Activated CD4-positive, CD25-positive, alpha-beta regulatory T cell (primary cell): ENCODE data around the gene GPX3.

Source experiments
- DNase-seq, 4 experiments: peaks; one replicate each; lab custom pipeline; 2025; lab: John Stamatoyannopoulos, UW

GPX3 gene

GRCh38 chr5:151014680-151015343 lies 5.6 kb upstream of the GPX3 start:
- no peak for DNase-seq

DNA sequence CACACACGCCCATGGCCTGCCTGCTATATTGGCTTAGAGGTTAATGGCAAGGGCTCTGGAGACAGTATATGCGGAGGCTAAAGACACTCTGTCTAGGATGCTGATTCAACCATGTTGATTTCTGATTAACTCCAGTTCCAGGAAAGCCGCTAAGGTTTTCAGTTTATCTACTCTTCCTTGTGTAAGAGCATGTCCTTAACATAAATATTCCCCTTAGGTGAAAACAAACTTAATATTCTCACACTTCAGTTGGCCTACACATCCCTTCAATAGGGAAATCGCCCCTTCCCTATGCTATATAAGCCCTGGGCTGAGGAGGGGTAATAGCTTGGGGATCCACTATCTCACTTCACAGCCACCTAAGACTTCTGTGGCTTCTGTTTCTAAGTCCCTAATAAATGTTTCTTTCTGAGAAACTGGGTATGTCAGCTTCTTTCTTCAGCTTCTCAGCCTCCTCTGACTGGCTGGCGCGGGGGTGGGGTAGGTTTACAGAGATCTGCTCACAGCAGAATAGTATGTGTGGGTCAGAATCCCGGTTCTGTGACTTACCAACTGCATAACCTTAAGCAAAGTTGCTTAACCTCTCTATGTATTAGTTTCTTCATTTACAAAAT lies 4.3 kb upstream of the GPX3 start:
- no peak for DNase-seq

- DNase-seq: no peak
These were observed 3.7 kb upstream of the GPX3 start for GRCh38 chr5:151016700-151017099.

DNA sequence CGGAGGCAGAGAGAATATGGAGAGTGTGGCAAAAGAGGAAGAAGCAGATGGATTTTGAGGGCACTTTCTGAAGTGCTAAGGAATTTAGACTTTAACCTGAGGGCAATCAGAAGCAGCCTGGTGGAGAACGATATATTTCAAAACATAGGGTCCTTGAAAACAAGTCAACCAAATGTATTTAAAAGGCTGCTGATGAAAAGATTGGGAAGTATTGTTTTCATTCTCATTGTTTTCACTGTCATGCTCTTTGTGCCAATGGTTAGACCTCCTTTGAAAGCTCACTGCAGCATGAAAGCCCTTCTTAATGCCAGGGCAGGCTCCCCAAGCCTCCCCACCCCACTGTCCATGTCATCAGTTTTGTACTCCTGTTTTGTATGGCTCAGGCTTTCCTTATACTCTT lies 2.5 kb upstream of the GPX3 start:
- no peak for DNase-seq

DNA sequence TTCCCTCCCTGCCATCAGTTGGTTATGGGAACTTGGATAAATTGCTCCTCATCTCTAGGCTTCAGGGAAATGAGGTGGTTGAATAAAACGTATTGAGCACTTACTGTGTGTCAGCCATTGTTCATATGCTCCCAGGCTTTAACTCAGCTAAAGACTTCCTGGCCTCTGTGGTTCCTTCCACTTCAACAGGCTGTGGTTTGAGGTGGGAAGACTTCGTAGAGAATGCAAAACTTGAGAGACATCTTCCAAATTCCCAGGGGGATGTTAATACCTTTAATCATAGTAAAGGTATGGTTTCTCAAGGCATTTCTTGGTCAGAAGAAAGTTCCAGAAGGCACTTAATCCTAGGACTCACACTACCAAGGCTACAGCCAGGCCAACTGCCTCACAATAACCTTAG lies 1.5 kb upstream of the GPX3 start:
- no peak for DNase-seq

GRCh38 chr5:151019331-151019730 lies 1.1 kb upstream of the GPX3 start:
- DNase-seq: no peak

GRCh38 chr5:151021746-151022145 lies 1.4 kb downstream of the GPX3 start:
- no peak for DNase-seq

DNA sequence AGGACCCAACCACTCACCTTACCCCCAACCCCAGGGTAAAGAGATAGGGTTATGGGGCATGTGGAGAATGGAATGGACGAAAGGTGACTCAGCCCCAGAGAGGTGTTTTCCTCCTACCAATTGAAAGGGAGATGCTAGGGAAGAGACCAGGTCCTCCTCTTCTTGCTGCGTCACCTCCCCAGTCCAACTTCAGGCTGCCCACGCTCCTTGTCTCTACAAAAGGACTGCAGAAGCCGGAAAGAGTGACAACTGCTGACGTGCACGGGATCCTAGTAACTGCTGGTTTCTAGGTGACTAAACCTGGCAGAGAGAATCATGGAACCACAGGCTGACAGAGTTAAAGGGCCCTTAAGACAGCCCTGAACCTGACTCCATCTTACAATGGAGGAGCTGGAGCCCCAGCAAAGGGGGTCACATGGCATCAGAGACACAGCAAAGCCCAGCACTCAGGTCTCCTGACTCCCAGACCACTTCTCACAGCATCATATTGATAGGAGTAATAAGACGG lies 2.2 kb downstream of the GPX3 start:
- DNase-seq: no peak

DNA sequence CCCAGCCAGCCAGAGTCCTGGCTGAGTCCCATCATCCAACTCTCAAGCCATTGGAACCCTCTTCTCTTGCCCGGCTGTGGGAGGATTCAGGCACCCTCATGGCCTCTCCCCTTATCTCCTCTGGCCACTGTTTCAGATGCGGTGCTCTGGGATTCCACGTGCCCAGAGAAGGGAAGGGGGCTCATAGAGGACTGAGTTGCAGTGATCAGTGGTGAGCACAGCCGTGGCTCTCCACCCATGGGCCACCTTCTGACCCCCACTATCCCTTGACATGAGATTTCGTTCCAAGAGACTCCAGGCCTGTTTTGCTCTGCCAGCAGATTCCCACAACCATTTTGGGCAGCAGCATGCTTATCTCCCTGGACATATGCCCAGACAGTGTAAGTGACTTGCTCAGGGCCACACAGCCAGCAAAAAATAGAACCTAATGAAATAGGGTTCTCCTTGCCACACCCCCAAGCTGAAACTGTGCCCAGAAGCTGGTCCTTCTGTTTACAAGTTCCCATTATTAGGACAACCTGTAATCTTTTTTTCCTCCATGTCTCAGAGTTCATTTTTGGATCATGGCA lies 2.7 kb downstream of the GPX3 start:
- DNase-seq: no peak

DNA sequence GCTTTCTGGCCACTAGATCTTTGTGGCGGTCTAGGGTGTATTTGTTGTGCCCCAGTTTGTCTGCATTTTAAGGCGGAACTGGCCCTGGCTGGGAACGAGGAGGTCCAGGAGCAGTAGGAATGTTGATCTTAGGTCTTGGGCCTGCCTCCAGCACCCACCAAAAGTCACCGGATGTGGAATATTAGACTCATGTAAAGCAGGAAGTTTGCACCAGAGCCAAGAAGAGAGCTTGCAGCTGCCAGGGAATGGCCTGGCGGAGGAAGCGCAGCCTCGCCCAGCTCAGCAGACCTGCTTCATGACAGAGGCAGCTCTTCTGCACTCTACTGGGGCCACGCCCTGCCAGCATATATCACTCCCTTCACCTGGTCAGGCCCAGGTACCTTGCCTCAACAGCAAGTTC lies 3.3 kb downstream of the GPX3 start:
- DNase-seq: no peak

GRCh38 chr5:151024440-151025249 lies 4.3 kb downstream of the GPX3 start:
- DNase-seq: no peak

DNA sequence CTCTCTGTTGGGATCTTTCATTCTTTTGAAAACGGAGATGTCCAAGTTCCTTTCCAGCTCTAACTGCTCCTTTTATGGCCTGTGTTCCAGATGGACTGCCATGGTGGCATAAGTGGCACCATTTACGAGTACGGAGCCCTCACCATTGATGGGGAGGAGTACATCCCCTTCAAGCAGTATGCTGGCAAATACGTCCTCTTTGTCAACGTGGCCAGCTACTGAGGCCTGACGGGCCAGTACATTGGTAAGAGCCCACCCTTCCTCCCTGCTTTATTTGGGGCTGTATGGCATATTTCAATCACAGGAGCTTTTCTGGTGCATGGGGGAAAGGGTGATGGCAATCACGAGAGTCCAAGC lies 4.8 kb downstream of the GPX3 start:
- no peak for DNase-seq

- no peak for DNase-seq
These were observed 5.7 kb downstream of the GPX3 start for GRCh38 chr5:151026088-151026487.

- no peak for DNase-seq
These were observed 6.3 kb downstream of the GPX3 start for GRCh38 chr5:151026679-151027078.

DNA sequence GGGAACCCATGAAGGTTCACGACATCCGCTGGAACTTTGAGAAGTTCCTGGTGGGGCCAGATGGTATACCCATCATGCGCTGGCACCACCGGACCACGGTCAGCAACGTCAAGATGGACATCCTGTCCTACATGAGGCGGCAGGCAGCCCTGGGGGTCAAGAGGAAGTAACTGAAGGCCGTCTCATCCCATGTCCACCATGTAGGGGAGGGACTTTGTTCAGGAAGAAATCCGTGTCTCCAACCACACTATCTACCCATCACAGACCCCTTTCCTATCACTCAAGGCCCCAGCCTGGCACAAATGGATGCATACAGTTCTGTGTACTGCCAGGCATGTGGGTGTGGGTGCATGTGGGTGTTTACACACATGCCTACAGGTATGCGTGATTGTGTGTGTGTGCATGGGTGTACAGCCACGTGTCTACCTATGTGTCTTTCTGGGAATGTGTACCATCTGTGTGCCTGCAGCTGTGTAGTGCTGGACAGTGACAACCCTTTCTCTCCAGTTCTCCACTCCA lies 7.6 kb downstream of the GPX3 start:
- DNase-seq: no peak

DNA sequence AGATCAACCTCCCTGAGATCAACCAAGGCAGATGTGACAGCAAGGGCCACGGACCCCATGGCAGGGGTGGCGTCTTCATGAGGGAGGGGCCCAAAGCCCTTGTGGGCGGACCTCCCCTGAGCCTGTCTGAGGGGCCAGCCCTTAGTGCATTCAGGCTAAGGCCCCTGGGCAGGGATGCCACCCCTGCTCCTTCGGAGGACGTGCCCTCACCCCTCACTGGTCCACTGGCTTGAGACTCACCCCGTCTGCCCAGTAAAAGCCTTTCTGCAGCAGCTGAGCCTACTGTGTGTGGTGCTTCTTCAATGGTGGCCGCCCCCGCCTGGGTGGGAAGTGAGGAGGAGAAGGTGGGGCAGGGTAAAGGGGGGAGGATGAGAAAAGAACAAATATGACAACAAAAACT lies 8.3 kb downstream of the GPX3 start:
- DNase-seq: no peak

GRCh38 chr5:151029179-151030055 lies 9.0 kb downstream of the GPX3 start:
- DNase-seq: no peak

GRCh38 chr5:151030056-151030336 lies 9.6 kb downstream of the GPX3 start:
- no peak for DNase-seq

DNA sequence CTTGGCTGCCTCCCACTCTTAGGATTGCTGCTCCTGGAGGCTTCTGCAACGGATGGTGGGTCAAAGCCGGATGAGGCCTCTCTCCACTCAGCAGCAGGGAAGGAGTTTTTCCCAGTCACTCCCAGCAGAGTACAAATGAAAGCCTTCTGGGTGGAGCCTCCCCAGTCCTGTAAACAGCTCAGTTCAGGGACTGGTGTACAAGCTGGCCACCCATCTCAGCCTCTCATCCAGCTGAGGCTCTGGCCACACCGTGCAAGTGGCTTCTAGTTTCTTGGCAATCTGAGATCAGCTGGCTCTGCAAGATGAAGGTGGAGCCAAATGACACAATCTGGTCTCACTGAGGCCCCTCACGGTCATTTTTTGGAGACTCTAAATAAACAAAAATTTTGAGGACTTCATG lies 10.0 kb downstream of the GPX3 start:
- DNase-seq: no peak

DNA sequence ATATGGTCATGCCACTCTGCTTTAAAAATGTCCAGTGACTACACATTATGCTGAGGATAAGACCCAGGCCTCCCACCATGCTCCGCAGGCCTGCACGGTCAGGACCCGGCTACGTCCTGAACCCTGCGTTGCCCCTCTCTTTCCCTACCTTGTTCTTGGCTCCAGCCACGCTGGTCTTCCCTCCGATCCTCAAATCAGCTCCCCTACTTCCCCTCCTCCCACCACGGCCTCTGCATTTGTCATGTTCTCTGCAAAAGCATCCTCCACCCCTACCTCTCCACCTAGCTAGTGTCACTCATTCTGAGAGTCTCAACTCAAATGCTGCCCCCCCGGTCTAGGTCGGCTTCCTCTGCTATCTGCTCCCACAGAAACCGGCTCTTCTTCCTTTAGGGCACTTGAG lies 11.2 kb downstream of the GPX3 start:
- DNase-seq: no peak

DNA sequence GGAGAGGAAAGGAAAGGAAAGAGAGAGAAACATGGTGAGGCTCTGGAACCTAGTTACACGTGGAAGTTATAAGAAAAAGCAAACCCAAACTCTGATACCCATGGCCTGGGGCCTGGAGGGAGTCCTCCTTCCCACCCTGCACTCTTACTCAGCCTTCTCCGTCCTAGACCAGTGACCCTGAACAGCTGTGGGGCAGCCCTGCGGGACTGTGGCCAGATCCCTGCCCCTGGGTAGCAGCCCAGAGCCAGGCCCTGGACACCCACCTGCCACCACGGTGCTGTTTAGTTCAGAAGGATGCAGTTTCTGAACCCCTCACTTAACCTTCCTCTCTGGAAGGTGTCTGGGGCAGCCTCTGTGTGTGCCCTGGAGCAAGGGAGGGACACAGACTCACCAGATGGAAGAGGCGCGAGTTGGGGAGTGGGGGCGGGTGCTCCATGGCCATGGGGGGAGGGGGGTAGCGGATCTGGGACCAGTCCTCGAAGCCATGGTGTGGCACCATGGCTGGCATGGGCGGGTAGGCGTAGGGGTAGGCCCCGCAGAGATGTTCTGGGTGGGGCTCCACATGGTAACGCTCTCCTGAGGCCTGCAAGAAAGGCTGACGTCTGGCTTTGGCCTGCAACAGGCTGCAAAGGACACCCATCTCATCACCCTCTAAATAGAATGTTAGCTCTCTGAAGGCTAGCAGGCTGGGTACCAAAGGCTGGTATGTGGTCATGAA lies 13.0 kb downstream of the GPX3 start:
- no peak for DNase-seq
